ENCODE measurements around the gene FOXP4.

The FOXP4 gene

DNA sequence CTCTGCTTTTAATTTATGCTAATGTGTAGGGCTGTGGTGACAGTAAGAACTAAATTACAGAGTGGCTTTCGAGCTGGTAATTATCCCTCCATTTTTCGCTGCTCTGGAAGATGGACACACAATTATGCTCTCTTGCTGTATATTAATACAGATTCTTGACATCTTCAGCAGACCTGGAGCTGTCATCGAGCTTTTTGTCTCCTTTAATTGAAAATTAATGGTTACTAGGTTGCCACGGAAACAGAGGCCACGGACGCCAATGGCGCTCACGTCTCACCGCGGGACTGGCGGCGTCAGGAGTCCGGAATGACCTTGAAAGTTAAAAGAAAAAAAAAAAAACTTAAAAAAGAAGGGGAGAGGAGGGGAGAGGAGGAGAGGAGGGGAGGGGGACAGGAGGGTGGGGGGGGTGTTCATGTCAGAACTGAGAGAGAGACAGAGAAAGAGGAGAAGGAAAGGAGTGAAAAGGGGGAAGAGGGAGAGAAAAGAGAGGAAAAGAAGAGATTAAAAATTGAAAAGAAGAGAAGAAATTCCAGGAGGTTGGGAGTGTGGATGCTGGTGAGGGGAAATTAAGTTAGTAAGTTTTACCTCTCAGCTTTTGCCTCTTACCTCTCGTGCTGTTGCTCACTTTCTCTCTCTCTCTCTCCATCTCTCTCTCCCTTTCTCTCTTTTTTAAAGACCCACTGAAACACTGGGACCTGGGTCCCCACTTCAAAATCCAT is 22.1 kb upstream of the FOXP4 start:
- DNase-seq = no peak

DNA sequence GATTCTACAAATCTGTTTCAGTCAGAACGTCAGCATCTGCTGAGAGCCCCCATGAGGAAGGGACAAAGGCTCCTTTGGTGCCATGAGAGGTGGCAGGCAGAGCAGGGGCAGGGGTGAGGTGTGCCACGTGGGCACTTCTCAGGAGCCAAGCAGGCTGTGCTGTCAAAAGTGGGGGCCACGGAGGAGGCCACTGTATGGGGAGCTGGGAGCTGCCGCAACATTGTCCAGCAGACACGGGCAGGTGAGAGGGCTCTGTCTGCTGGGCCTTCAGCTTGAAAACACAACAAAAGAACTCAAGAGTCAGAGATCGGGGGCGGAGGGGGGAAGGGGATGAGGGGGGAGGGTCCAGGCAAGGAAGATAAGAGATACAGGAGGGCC is 21.6 kb upstream of the FOXP4 start:
- DNase-seq = no peak

DNA sequence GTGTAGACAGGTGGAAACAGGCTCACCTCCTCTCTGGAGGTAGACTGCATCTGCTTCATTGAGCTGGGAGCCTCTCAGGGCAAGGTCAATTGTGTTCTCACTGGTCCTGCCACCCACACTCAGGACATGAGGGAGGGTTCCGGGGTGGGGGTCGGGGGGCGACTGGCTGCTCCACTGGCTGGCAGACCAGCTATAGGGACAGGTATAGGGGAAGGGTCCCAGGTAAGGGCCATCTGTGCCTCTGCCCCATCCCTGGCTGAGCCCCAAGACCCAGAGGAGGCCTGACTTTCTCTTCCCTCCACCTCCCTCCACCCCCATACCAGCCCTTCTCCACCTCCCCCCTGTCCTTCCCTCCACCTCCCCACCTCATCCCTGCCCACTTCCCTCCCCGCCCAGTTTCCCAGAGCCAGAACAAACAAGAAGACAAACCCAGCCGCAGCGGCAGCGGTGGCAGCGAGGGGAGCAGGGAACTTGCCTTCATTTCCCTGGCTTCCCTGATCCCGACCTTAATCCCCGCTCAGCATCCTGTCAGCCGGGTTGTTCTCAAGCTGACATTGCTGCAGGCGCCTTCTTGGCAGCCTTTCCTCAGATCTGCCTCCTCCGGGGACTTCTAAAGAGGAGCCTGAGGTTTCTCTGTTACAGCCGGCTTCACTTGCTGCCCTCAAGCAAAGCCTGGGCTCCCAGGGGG is 18.3 kb upstream of the FOXP4 start:
- DNase-seq = no peak

DNA sequence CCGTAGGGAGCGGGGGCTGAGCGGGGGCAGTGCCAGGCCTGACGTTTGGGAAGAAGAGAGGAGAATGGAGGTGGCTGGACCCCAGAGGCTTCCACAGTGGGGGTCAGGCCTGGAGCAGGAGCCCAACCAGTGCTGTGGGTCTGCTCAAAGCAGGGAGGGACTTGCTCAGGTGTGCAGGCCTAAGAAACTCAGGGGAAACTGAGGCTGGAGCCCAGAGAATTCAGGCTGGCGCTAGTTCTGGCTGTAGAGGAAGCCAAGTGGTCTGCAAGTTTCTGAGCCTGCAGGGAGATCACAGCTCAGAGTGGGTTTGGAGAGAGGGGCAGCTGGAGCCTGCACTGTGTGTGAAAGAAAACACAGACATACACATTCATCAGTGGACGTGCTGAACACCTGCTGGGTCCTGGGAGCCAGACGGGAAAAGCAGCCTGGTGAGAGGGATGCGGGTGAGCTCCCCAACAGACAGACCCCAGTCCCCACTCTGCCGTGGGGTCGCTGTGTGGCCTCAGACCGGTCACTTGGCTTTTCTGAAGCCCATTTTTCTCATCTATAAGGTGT is 17.7 kb upstream of the FOXP4 start:
- DNase-seq = no peak

DNA sequence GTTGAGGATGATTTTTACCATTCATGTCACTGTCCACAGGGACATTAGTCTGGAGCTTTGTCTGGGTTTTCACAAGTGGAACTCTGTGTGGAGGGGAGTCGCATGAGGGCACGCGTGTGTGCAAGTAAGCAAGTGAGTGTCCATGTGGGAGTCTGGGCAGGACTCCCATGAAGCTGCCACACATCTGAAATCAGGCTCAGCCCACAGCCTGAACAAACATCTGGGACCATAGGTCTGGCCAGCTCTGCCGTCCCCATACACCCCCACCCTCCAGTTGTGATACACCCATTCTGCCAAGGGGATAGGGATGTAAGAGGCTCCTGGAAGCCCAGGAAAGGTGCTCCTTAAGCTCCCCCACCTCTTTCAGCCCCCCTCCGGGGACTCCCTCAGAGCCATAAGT is 17.1 kb upstream of the FOXP4 start:
- no peak for DNase-seq

DNA sequence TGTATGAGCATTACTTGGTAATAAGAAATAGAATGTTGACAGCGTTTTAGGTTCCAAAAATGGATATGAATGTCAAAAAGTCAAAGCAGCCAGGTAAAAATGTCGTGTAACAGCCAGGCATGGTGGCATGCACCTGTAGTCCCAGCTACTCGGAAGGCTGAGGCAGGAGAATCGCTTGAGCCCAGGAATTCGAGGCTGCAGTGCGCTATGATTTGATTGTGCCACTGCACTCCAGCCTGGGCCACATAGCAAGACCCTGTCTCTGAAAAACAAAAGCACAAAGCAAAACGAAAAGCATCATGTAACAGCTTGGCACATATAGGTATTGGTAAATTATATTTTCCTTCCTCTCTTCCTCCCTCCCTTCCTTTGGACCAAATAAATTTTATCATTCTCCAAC is 16.2 kb upstream of the FOXP4 start:
- no peak for DNase-seq

DNA sequence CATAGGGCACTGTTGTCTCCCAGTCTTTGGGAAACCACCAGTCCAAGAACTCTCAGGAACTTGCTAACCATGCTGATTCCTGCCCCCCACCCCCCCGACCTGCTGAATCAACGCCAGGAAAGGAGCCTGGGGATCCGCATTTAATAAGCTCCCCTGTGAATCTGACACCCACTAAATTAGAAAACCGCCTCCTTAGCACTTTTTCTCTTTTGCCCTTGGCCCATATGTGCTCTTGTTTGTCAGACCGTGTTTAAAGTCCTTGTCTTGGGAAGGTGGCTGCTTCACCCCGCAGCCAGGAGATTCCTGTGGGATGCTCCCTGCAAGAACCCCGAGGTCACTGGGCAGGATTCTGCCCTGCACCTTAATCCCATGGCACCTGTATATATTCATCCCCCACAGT is 15.7 kb upstream of the FOXP4 start:
- DNase-seq = no peak

DNA sequence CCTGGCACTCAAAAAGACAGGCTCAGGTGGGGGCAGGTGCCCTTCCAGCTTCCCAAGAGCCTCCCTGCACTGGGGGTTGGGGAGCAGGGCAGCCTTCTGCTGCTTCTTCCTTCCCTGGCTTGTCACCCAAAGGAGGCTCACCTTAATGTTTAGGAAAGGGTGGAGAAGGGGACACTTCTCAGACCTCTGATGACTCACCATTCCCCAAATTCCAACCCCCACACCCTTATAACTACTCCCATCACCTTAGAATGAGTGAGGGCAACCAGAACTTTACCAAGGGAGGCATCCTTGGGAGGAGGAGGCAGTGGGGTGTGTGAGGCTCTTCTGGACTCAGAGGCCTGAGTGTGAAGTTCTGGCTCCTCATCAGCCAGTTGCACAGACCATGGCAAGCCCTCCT is 15.2 kb upstream of the FOXP4 start:
- no peak for DNase-seq

DNA sequence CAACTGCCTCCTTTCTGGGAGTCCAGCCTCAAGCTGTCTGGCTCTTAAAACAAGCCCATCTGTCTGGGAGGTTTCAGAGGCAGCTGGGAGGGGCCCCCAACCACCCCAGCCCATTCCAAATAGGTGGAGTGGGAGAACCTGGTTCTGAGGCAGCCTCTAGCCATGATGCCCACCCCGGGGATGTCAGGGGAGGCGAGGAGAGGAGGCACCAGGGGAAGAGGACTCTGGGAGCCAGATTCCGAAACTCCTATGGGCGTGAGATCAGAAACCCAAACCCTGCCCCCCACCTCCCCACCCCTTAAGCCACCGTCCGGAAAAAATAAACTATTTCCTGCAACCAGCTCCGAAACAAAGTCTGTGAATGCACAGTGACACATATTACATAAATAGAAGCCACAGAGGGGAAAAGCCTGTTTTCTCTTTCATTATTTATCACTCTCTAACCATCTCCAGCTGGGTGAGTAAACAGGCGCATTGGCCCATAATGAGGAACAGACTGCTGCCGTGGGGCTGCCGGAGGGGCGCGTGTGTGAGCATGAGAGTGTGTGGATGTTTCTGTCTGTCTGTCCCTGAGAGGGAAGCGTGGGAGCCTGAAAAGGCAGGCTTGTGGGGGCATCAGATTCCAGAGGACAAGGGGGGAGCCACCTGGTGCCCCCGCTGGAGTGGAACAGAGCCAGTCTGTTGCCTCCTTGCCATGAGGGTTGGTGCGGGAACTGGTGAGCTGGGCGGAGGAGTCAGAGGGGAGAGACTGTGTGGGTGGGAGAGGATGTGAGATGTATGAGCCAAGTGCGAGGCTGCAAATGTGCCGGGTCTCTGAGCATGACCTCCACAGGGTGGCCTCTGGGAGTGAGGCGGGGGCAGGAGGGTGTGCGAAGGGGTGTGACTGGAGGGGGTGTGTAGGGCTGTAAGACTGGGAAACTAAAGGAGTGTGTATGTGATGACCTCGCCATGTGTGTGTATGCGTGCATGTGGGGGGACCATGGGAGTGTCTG is 14.3 kb upstream of the FOXP4 start:
- DNase-seq = peak; percentile 95

DNA sequence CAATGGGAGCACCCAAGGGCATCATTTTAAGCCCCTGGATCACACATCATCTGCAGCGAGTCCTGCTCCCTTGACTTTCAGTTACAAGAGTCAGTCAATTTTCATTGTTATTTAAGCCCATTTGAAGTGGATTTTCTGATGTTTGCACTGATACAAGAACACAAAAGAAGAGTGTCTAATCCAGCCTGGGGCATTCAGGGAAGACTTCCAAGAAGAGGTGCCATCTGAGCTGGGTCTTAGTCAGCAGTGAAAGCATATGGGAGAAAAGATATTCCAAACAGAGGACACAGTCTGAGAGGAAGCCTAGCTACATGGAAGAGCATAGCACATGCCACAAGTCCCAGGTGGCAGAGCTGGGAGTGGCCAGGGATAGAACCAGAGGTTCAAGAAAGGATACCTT is 10.4 kb upstream of the FOXP4 start:
- no peak for DNase-seq

DNA sequence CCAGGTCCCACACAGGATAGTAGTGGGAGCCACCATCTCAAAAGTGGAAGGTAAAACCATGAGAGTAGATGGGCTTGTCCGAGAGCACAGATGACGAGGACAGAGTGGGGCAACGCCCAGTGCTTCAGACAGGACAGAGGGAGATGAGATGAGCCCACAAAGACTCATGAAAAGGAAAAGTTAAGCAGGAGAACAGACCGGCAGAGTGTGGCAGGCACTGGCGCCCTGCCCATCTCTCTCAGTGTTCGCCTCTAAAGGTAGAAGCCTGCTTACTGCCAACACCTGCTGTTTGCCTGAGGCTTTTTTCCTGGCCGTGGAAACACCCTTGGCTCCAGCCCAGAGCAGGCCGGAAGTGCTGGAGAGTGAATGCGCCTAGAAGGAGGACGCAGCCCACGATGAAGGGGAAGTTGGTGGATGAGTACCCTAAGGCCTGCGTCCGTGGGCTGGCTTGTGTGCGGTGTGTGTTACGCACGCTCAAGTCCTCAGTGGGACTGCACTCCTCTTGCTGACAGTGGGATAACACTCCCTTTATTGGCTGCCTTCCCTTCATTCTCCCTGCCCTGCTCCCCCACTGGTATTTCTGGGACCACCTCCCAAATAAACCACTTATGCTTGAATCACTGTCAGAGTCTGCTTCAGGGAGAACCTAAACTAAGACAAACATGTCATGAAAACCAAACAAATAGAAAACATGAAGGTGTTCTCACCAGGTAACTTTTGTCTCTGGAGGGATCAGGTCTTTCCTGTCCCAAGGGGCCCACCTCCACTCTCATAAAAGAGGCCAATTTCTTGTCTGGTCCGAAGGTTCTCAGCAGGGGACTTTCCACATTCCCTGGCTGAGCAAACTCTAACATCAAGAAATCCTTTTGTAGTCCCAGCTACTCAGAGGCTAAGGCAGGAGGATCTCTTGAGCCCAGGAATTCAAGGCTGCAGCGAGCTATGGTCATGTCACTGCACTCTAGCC is 9.1 kb upstream of the FOXP4 start:
- DNase-seq = peak; percentile 44

DNA sequence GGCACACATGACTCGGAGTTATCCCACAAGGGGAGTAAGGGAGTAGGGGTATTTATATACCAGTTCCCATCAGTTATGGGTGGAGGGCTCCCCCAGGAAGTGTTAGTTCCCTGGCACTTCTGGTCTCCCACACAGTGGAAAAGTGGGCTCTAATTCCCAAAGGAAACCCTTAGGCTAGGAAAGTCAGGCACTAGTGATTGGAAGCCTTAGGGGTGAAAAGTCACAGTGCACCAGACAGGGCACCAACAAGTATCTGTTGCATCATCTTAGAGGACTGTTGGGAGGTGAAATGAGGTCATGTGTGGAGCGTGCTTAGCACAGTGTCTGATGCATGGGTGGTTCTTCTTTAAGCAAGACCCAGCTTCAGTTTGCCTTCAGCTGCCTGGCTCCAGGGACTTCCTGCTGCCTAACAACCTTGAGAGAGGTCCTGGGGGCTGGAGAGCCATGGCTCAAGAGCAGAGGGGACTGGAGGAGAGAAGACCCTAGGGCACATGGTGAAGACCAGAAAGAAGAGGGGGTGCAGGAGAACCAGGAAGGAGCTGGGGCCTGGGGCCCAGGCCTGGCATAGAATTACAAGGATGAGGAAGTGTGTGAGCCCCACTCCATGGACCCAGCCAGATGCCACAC is 7.5 kb upstream of the FOXP4 start:
- peak; percentile 95 for DNase-seq

DNA sequence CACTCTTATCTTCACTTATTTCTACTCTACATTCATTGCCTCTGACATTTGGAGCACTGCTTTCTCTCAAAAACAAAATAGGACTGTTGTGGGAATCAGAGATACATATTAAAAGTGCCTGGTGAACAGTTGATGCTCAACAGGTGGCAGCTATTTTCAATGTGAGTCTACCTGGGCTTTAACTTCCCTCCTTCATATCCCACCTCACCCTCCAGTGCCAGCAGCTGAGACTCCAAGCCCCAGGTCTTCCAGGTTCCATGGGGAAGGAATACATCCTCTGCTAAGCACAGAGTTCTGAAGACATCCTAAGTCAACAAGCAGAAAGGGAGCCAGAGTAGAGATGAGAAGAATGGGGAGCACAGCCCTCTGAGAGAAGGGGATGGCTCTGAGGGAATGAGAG is 7.0 kb upstream of the FOXP4 start:
- no peak for DNase-seq

DNA sequence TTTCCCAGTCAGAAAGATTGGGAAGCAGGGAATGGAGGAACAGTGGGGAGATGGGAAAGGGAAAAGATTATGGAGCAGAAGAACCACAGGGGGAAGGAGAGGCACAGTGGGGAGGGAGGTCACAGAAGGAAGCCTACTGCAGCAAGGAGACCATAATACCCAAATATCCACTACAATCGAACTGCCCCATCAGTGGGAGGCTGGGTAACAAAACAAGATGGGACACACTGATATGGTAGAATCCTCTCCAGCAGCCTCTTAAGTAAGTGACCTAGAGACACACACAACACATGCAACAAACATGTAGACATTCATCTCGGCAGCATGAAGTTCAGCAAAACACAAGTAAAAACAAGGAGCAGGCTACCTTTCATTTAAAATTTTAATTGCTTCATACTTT is 4.8 kb upstream of the FOXP4 start:
- DNase-seq = no peak

DNA sequence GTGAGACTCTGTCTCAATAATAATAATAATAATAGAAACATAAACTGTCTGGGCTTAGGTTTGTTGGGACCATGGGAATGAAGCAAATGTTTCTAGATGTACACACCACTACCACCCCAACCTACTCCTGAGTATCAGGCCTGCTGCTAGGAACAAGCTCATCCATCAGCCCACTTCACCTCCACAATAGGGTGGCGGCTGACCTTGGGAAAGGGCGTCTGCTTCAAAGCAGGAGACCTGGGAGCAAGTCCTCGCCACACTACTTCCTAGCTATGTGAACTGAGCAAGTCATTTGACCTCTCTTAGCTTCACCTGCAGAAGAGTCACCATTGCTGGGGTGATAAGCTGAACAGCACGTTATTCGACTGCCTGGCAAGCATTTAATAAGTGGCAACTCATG is 3.1 kb upstream of the FOXP4 start:
- DNase-seq = no peak

DNA sequence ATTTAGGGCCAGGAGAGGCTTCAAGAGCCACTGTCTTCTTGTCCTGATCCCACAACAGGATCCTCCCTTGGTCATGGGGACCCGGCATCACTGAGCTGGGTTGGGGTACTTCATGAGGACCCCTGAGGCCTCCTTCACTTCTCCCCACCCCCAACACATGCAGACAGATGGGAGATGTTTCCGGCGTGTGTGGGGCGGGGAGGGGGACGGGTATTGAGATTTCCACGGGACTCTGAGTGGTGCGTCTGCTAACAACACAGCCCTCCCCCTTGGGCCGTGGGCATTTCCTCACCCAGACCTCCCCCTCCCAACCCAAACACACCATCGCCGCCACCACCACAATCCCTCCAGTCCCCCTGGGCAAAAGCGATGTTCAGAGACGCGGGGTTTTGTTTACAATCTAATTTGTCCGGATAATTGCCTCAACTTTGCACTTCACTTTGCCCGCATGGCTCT is 906 bp upstream of the FOXP4 start:
- DNase-seq = peak; percentile 3

DNA sequence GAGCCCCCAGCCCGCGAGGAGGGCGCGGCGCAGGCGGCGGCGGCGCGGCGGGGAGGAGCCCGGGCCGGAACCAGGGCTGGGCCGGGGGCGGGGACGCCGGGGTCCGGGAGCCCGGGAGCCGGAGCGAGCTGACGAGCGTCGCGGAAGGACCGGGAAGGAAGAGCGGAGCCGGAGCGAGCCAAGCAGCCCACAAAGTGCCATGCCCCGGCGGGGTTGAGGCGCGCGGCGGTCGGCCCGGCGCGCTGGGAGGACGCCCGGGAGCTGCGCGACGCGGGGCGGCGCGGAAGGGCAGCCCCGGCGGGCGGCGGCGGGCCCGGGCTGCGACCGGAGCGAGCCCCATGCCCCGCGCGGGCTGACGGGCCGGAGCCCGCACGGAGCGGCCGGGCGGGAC is 289 bp downstream of the FOXP4 start:
- DNase-seq = peak; percentile 39

DNA sequence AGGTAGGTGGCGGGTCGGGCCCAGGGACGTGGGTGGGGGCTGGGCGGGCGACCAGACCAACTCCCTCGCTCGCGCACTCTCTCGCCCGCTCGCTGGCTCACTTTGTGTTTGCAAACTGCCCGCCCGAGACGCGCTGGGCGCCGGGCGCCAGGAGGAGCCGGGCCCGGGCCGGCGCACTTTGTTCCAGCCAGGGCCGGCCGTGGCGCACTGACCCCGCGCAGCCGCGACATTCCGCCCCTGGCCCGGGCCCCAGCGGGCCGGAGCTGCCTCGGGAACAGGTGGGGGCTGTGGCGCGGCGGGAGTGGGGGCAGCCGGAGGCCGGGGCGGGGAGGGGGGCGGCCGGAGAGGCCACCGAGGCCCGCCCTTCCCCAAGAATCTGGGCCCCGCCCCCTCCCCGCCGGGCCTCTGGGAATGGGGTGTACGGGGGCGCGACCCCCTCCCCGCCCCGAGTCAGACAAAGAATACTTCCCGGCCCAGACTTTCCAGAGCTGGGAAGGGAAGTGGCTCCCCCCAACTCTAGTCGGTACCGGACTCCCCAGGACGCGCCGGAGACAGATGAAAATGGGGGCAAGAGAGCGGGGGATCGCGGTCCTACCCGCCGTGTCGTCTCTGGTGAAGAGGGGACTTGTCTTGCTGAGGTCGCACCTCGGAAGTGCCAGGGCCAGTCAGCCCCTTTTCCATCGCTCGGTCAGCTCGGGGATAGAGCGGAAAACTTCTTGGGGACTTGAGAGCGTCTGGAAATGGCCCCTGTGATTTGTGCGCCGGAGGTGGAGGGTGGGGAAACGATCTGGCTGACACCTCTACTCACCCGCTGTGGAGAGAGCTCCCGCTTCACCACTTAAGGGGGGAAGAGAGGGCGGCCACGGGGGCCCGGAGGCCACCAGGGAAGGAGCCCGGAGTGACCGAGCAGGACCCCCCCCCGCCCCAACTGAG is 951 bp downstream of the FOXP4 start:
- no peak for DNase-seq

DNA sequence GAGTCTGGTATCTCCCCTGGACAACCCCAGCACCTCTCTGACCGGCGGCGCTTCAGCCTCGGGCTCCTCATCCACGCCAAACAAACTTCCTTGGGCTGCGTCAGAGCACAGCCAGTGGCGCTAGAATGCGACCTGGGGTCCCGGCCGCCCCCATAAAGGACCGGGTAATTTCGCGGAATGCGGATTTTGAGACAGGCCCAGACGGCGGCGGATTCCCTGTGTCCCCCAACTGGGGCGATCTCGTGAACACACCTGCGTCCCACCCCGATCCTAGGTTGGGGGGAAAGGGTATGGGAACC is 1.6 kb downstream of the FOXP4 start:
- DNase-seq = no peak

DNA sequence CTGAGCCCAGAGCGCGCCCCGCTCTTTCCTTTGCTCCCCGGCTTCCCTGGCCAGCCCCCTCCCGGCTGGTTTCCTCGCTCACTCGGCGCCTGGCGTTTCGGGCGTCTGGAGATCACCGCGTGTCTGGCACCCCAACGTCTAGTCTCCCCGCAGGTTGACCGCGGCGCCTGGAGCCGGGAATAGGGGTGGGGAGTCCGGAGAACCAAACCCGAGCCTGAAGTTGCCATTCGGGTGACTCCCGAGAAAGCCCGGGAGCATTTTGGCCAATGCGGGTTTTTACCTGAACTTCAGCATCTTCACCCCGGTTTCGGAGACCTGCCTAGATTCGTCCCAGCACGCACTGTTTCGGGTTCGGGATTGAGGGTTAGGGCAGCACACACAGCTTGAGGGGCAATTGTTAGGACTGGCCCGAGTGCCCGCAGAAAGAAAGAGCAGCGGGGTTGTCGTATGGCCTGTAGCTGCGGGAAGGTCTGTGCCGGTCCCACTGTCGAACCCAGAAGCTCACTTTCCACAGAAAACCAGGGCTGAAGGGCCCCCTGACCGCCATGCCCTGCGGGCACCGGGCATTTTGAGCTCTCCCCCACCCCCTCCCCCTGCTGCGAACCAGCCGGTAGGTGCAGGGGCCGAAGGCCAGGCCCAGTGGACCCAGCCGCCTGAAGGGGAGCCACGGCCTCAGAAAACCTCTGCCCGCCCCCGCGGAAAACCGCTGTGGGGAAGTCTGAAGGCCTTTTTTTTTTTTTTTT is 2.1 kb downstream of the FOXP4 start:
- DNase-seq = no peak
